ENCODE measurements around the gene MTCH1. TPM values are rescaled to one million over a fixed set of nuclear protein-coding genes. Genes with fewer than 3 reads are reported as not detected.

MTCH1 gene
- total and polyA plus RNA-seq, 10 donors: 87.3 to 191 (median 158) TPM

DNA sequence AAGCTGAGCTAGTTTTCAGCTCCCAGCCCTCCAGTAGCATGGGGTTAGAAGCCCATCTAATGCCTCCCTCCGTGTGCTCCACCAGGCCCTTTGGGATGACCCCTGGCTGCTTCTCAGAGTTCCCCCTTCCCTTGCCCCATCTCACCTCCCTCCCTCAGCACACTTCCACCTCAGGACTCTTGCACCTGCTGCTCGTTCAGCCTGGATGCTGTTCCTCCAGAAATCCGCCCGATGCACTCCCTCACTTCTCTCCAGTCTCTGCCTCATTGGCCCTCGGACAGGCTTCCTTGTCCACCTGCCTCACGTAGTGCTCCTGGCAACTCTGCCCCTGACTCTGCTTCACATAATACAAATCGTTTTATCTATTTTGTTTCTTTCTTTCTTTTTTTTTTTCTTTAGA is 46.2 kb upstream of the MTCH1 start:
- intact Hi-C loops (cut with DNase I; ENCODE audit: low total_unique reads): loop anchor here (5.0 kb wide), 1 partner anchor 145 kb away; no protein-coding TSS in a partner anchor
- no peak for DNase-seq
- 86 to 95% (median 90%) methylated on average over 7 of the region's 7 CpGs for WGBS, 5 donors

DNA sequence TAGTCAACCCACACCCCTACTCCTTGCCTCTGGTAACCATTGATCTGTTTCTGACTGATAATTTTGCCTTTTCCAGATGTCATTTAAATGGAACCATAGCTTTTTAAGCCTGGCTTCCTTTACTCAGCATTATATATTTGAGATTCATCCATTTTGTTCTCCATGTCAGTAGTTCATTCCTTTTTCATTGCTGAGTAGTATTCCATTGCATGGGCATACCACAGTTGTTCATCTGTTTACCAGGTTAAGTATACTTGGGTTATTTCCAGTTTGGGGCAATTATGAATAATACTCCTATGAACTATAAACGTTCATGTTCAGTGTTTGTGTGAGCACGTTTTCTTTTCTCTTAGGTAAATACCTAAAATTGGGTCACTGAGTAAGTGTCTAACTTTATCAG is 44.6 kb upstream of the MTCH1 start:
- TF ChIP-seq POLR2A (IDR thresholded peaks at IDR 0.05) (no peak), POLR2AphosphoS5 (IDR thresholded peaks at IDR 0.05) (no peak)
- TF ChIP-seq, protein P1, sequence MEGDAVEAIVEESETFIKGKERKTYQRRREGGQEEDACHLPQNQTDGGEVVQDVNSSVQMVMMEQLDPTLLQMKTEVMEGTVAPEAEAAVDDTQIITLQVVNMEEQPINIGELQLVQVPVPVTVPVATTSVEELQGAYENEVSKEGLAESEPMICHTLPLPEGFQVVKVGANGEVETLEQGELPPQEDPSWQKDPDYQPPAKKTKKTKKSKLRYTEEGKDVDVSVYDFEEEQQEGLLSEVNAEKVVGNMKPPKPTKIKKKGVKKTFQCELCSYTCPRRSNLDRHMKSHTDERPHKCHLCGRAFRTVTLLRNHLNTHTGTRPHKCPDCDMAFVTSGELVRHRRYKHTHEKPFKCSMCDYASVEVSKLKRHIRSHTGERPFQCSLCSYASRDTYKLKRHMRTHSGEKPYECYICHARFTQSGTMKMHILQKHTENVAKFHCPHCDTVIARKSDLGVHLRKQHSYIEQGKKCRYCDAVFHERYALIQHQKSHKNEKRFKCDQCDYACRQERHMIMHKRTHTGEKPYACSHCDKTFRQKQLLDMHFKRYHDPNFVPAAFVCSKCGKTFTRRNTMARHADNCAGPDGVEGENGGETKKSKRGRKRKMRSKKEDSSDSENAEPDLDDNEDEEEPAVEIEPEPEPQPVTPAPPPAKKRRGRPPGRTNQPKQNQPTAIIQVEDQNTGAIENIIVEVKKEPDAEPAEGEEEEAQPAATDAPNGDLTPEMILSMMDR (IDR thresholded peaks at IDR 0.05 in 8 of 11, conservative IDR thresholded peaks at IDR 0.05 in 3 of 11): no peak
- Histone ChIP-seq H3K4me1 (peaks cover 0 to 35% (median 13%) of the 10 kb centered on the region in 6 donors), H3K27ac (peak overlapping the region in 2 of 8 donors; percentile 82 to 86), H3K9me3 (peaks cover 0 to 10% (median 7%) of the 10 kb centered on the region in 8 donors), H3K4me3 (no peak overlapping the region), H3K36me3 (peaks cover 0 to 96% (median 40%) of the 10 kb centered on the region in 6 donors), H3K27me3 (replicated peaks in 1 of 7) (no peaks in the 10 kb centered on the region)
- intact Hi-C loops (cut with DNase I; ENCODE audit: low total_unique reads): loop anchor here (5.0 kb wide), 1 partner anchor 147 kb away; no protein-coding TSS in a partner anchor
- 86 to 97% (median 90%) methylated on average over 2 of the region's 2 CpGs for WGBS, 5 donors
- DNase-seq: no peak

More for the DNA sequence above, 46.2 kb upstream of the MTCH1 start:
- no peak overlapping the region for H3K27ac ChIP-seq
- peaks cover 0 to 35% (median 13%) of the 10 kb centered on the region in 6 donors for H3K4me1 ChIP-seq
- H3K27me3 ChIP-seq (replicated peaks in 1 of 7): no peaks in the 10 kb centered on the region
- peaks cover 0 to 85% (median 28%) of the 10 kb centered on the region in 6 donors for H3K36me3 ChIP-seq
- H3K9me3 ChIP-seq: peaks cover 0 to 10% (median 7%) of the 10 kb centered on the region in 8 donors
- TF ChIP-seq, protein P1 (IDR thresholded peaks at IDR 0.05 in 8 of 11, conservative IDR thresholded peaks at IDR 0.05 in 3 of 11): no peak
- TF ChIP-seq POLR2A (IDR thresholded peaks at IDR 0.05): no peak
- TF ChIP-seq POLR2AphosphoS5 (IDR thresholded peaks at IDR 0.05): no peak
- H3K4me3 ChIP-seq: no peak overlapping the region

DNA sequence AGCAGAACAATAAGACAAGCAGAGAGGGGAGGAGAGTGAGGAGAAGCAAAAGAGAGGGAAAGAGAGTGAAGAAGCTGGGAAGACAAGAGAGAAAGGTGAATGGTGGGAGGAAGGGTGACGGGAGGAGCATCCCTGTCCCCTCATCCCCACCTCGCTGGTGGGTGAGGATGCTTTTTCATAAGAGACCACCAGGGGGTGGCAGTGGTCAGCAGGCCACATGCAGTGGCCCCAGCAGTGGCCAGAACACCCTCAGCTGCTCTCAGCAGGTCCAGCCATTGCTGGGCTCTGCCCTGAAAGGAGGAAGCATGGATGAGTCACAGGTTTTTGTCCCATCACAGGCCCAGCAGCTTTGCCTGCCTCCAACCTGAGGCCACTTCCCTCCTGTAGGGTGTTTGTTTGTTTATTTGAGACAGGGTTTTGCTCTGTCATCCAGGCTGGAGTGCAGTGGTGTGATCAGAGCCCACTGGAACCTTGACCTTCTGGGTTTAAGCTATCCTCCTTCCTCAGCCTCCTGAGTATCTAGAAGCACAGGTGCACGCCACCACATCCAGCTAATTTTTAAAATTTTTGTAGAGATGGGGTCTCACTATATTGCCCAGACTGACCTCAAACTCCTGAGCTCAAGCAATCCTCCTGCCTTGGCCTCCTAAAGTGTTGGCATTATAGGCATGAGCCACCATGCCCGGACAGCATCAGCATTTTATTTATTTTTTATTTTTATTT is 43.4 kb upstream of the MTCH1 start:
- peak overlapping the region in 7 of 8 donors; percentile 9 to 86 (median 64) for H3K27ac ChIP-seq
- H3K36me3 ChIP-seq: peaks cover 0 to 100% (median 46%) of the 10 kb centered on the region in 6 donors
- DNase-seq: peak; percentile 92
- peaks cover 0 to 10% (median 7%) of the 10 kb centered on the region in 8 donors for H3K9me3 ChIP-seq
- 63 to 68% (median 65%) methylated on average over 4 of the region's 4 CpGs for WGBS, 5 donors
- H3K4me3 ChIP-seq: peak overlapping the region in 1 of 8 donors; percentile 7
- no peaks in the 10 kb centered on the region for H3K27me3 ChIP-seq (replicated peaks in 1 of 7)
- TF ChIP-seq POLR2A (IDR thresholded peaks at IDR 0.05) (no peak), POLR2AphosphoS5 (IDR thresholded peaks at IDR 0.05) (peak; percentile 76 to 88 (median 86))
- TF ChIP-seq, protein P1 (IDR thresholded peaks at IDR 0.05 in 8 of 11, conservative IDR thresholded peaks at IDR 0.05 in 3 of 11): peak; percentile 55 to 90 (median 83)
- intact Hi-C loops (cut with DNase I; ENCODE audit: low total_unique reads): no loop called here
- H3K4me1 ChIP-seq: peaks cover 0 to 31% (median 13%) of the 10 kb centered on the region in 6 donors
